ENCODE results near the gene TENM4. TPM values are rescaled to one million over a fixed set of nuclear protein-coding genes. Genes with fewer than 3 reads are reported as not detected.

TENM4 gene
- total RNA-seq, 2 donors from 2014 or later = 68.2 to 130 TPM

DNA sequence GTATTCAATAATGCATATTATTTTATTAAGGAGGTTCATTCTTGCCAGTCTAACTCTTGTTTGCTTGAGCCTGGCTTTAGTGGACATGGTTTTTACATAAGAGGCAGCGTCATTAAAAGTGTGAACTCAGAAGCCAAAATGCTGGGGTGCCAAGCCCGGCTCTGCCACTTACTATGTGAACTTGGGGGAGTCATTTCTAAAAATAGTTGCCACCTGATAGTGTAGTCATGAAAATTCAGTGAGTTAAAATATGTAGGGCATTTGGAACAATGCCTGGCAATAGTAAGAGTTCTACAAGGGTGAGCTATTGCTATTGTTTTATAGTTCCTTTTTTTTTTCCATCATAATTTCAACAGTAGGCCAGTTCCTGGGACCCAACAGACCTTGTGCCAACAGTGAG is 49.9 kb downstream of the TENM4 start:
- no peaks in the 10 kb centered on the region for H3K27me3 ChIP-seq (ENCODE audit: control insufficient read depth, insufficient read depth, low read length, poor library complexity, severe bottlenecking)
- TF ChIP-seq, protein P1, sequence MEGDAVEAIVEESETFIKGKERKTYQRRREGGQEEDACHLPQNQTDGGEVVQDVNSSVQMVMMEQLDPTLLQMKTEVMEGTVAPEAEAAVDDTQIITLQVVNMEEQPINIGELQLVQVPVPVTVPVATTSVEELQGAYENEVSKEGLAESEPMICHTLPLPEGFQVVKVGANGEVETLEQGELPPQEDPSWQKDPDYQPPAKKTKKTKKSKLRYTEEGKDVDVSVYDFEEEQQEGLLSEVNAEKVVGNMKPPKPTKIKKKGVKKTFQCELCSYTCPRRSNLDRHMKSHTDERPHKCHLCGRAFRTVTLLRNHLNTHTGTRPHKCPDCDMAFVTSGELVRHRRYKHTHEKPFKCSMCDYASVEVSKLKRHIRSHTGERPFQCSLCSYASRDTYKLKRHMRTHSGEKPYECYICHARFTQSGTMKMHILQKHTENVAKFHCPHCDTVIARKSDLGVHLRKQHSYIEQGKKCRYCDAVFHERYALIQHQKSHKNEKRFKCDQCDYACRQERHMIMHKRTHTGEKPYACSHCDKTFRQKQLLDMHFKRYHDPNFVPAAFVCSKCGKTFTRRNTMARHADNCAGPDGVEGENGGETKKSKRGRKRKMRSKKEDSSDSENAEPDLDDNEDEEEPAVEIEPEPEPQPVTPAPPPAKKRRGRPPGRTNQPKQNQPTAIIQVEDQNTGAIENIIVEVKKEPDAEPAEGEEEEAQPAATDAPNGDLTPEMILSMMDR (conservative IDR thresholded peaks at IDR 0.05) = no peak
- Mint-ChIP-seq H3K4me3 (no peak overlapping the region), H3K4me1 (peaks cover 49% of the 10 kb centered on the region), H3K27ac (no peak overlapping the region), H3K9me3 (no peaks in the 10 kb centered on the region), H3K27me3 (ENCODE audit: insufficient read depth) (no peaks in the 10 kb centered on the region), H3K36me3 (ENCODE audit: low read depth) (peaks cover 6% of the 10 kb centered on the region)
- 72 to 83% methylated on average over 2 of the region's 2 CpGs for WGBS, 2 experiments (ENCODE audit: insufficient coverage in 1 of 2, insufficient read length in 1 of 2)
- H3K4me3 ChIP-seq (ENCODE audit: low read length) = no peak overlapping the region
- no peak overlapping the region for H3K27ac ChIP-seq (ENCODE audit: low read depth, low read length)
- no peak overlapping the region for H3K9ac ChIP-seq (ENCODE audit: extremely low read depth, low read length, poor library complexity, severe bottlenecking)
- no peak for DNase-seq
- H3K4me1 ChIP-seq (ENCODE audit: control insufficient read depth, insufficient read depth, low read length) = peaks cover 34% of the 10 kb centered on the region
- H3K9me3 ChIP-seq (ENCODE audit: control insufficient read depth, low read length) = no peaks in the 10 kb centered on the region
- no peaks in the 10 kb centered on the region for H3K36me3 ChIP-seq (ENCODE audit: control insufficient read depth, insufficient read depth, low read length)

DNA sequence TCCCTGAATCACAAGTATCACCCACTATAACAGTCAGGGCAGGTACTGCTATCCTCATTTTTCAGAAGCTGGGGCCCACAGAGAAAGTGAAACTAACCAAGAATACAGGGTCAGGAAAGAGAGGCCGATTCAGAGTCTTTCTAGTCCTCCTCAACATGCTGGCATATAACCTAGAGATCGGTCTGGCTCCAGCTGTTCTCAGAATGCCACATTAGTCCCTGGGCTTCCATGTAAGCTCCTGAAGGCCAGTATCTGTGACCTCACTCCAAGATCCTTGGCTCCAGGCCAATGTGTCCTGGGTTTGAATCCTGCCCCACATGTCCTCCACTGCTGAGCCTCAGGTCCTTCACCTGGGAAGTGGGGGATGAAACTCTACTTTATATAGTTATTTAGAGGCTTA is 50.4 kb downstream of the TENM4 start:
- no peaks in the 10 kb centered on the region for H3K36me3 ChIP-seq (ENCODE audit: control insufficient read depth, insufficient read depth, low read length)
- Mint-ChIP-seq H3K4me1 (peaks cover 51% of the 10 kb centered on the region), H3K27ac (no peak overlapping the region), H3K27me3 (ENCODE audit: insufficient read depth) (no peaks in the 10 kb centered on the region), H3K4me3 (no peak overlapping the region), H3K36me3 (ENCODE audit: low read depth) (peaks cover 6% of the 10 kb centered on the region), H3K9me3 (no peaks in the 10 kb centered on the region)
- H3K4me1 ChIP-seq (ENCODE audit: control insufficient read depth, insufficient read depth, low read length) = peaks cover 32% of the 10 kb centered on the region
- H3K9ac ChIP-seq (ENCODE audit: extremely low read depth, low read length, poor library complexity, severe bottlenecking) = no peak overlapping the region
- WGBS, 2 experiments (ENCODE audit: insufficient coverage in 1 of 2, insufficient read length in 1 of 2) = 85 to 93% methylated on average over 2 of the region's 2 CpGs
- TF ChIP-seq, protein P1 (conservative IDR thresholded peaks at IDR 0.05) = no peak
- no peaks in the 10 kb centered on the region for H3K9me3 ChIP-seq (ENCODE audit: control insufficient read depth, low read length)
- H3K4me3 ChIP-seq (ENCODE audit: low read length) = no peak overlapping the region
- H3K27me3 ChIP-seq (ENCODE audit: control insufficient read depth, insufficient read depth, low read length, poor library complexity, severe bottlenecking) = no peaks in the 10 kb centered on the region
- H3K27ac ChIP-seq (ENCODE audit: low read depth, low read length) = no peak overlapping the region
- no peak for DNase-seq

DNA sequence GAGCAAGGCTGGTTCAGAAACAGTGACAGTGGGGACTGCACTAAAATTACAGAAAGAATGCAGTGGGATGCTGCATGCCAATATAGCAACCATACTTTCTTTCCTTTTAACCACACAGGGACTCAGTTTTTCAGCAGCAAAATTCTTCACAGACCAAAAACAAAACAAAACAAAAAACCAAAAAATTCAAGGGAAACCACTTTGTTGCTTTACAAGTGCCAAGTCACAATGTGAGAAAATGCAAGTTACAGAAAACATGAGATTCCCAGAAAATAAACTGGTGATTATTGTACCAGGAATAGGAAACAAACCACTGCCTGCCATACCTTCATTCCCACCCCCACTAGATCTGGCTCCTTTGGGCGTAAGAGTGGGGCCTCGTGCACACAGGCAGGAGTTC is 52.6 kb downstream of the TENM4 start:
- DNase-seq = no peak
- Histone ChIP-seq H3K9me3 (ENCODE audit: control insufficient read depth, low read length) (no peaks in the 10 kb centered on the region), H3K36me3 (ENCODE audit: control insufficient read depth, insufficient read depth, low read length) (no peaks in the 10 kb centered on the region), H3K9ac (ENCODE audit: extremely low read depth, low read length, poor library complexity, severe bottlenecking) (no peak overlapping the region), H3K27me3 (ENCODE audit: control insufficient read depth, insufficient read depth, low read length, poor library complexity, severe bottlenecking) (no peaks in the 10 kb centered on the region), H3K4me3 (ENCODE audit: low read length) (no peak overlapping the region), H3K4me1 (ENCODE audit: control insufficient read depth, insufficient read depth, low read length) (peaks cover 11% of the 10 kb centered on the region), H3K27ac (ENCODE audit: low read depth, low read length) (no peak overlapping the region)
- Mint-ChIP-seq H3K9me3 (no peaks in the 10 kb centered on the region), H3K4me1 (peaks cover 28% of the 10 kb centered on the region), H3K27ac (peak overlapping the region; percentile 46), H3K27me3 (ENCODE audit: insufficient read depth) (no peaks in the 10 kb centered on the region), H3K36me3 (ENCODE audit: low read depth) (peaks cover 6% of the 10 kb centered on the region), H3K4me3 (no peak overlapping the region)
- TF ChIP-seq, protein P1 (conservative IDR thresholded peaks at IDR 0.05) = no peak
- 94% methylated on average over 2 of the region's 2 CpGs; no CpG with 5 or more reads in 1 of the 2 experiments for WGBS, 2 experiments (ENCODE audit: insufficient coverage in 1 of 2, insufficient read length in 1 of 2)

All from endodermal cell (in vitro differentiated cells).